Measurements from ENCODE around the gene MMAB. TPM values are rescaled to one million over a fixed set of nuclear protein-coding genes. Genes with fewer than 3 reads are reported as not detected.

MMAB gene
- total RNA-seq, 2 donors from 2014 or later = 12.5 to 29.7 TPM

- intact Hi-C loops (cut with DNase I) = no loop called here
- 89 to 92% methylated on average over 14 to 20 of the region's 30 CpGs for WGBS, 2 donors
- Histone ChIP-seq H3K27me3 (no peaks in the 10 kb centered on the region), H3K36me3 (replicated peaks in 1 of 2; ENCODE audit: insufficient read depth in 1 of 2, low read depth in 2 of 2) (peaks cover 0 to 1% of the 10 kb centered on the region in 2 donors), H3K4me3 (no peak overlapping the region), H3K9me3 (no peaks in the 10 kb centered on the region), H3K4me1 (peaks cover under 1% of the 10 kb centered on the region), H3K27ac (no peak overlapping the region)
- no peak for ATAC-seq
- no peak for DNase-seq
- TF ChIP-seq CTCF (IDR thresholded peaks at IDR 0.05) (no peak), POLR2A (IDR thresholded peaks at IDR 0.05) (no peak)
Measured at GRCh38 chr12:109560867-109561710, 12.2 kb downstream of the MMAB start.

GRCh38 chr12:109559601-109560000 lies 13.7 kb downstream of the MMAB start:
- Histone ChIP-seq H3K4me3 (no peak overlapping the region), H3K36me3 (replicated peaks in 1 of 2; ENCODE audit: insufficient read depth in 1 of 2, low read depth in 2 of 2) (peaks cover 0 to 1% of the 10 kb centered on the region in 2 donors), H3K9me3 (no peaks in the 10 kb centered on the region), H3K27ac (no peak overlapping the region), H3K27me3 (no peaks in the 10 kb centered on the region), H3K4me1 (peaks cover 11% of the 10 kb centered on the region)
- intact Hi-C loops (cut with DNase I) = no loop called here
- DNase-seq (no peak), ATAC-seq (no peak)
- TF ChIP-seq POLR2A (IDR thresholded peaks at IDR 0.05) (no peak), CTCF (IDR thresholded peaks at IDR 0.05) (no peak)
- 94 to 96% methylated on average over 5 to 8 of the region's 10 CpGs for WGBS, 2 donors

GRCh38 chr12:109559200-109559505 lies 14.2 kb downstream of the MMAB start:
- TF ChIP-seq POLR2A (IDR thresholded peaks at IDR 0.05) (no peak), CTCF (IDR thresholded peaks at IDR 0.05) (no peak)
- Histone ChIP-seq H3K4me1 (peaks cover 14% of the 10 kb centered on the region), H3K4me3 (no peak overlapping the region), H3K27me3 (no peaks in the 10 kb centered on the region), H3K9me3 (no peaks in the 10 kb centered on the region), H3K27ac (no peak overlapping the region), H3K36me3 (replicated peaks in 1 of 2; ENCODE audit: insufficient read depth in 1 of 2, low read depth in 2 of 2) (no peaks in the 10 kb centered on the region)
- intact Hi-C loops (cut with DNase I) = no loop called here
- ATAC-seq (no peak), DNase-seq (no peak)
- 85 to 97% methylated on average over 6 of the region's 6 CpGs for WGBS, 2 donors

GRCh38 chr12:109558374-109559199 lies 14.7 kb downstream of the MMAB start:
- ATAC-seq = no peak
- DNase-seq = no peak
- Histone ChIP-seq H3K4me3 (no peak overlapping the region), H3K4me1 (peaks cover 19% of the 10 kb centered on the region), H3K27ac (no peak overlapping the region), H3K36me3 (replicated peaks in 1 of 2; ENCODE audit: insufficient read depth in 1 of 2, low read depth in 2 of 2) (no peaks in the 10 kb centered on the region), H3K27me3 (no peaks in the 10 kb centered on the region), H3K9me3 (no peaks in the 10 kb centered on the region)
- 93 to 94% methylated on average over 20 to 25 of the region's 25 CpGs for WGBS, 2 donors
- intact Hi-C loops (cut with DNase I) = no loop called here
- no peak for TF ChIP-seq POLR2A (IDR thresholded peaks at IDR 0.05)
- no peak for TF ChIP-seq CTCF (IDR thresholded peaks at IDR 0.05)
